SIG-M5 treated with dmso at 0.1 percent for 504 hours (cell line): ENCODE data around the gene PVALEF.
"Not testable (repeated sequence)": the region's sequence is repeated elsewhere in the genome, so short reads cannot be mapped to it uniquely, and the experiment has no call there.

Source experiments
- DNase-seq: peaks from one replicate; lab custom pipeline; 2025; ENCODE audit not compliant: unreplicated experiment; lab: John Stamatoyannopoulos, UW

The PVALEF gene

DNA sequence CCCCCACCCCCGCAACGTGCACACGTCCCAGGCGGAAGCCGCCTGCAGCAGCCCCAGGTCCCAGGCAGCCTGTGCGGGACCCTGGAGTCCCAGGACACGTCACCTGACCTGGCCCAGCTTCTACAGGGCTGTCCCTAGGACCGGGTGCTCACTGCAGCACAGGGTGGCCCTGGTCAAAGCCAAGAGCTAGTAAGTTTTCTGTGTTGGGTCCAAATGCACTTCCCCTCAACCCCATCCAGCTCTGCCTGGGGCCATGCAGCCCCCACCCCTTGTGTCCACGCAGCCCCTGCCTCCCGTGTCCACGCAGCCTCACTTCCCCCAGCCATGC is 22.1 kb upstream of the PVALEF start:
- no peak for DNase-seq

DNA sequence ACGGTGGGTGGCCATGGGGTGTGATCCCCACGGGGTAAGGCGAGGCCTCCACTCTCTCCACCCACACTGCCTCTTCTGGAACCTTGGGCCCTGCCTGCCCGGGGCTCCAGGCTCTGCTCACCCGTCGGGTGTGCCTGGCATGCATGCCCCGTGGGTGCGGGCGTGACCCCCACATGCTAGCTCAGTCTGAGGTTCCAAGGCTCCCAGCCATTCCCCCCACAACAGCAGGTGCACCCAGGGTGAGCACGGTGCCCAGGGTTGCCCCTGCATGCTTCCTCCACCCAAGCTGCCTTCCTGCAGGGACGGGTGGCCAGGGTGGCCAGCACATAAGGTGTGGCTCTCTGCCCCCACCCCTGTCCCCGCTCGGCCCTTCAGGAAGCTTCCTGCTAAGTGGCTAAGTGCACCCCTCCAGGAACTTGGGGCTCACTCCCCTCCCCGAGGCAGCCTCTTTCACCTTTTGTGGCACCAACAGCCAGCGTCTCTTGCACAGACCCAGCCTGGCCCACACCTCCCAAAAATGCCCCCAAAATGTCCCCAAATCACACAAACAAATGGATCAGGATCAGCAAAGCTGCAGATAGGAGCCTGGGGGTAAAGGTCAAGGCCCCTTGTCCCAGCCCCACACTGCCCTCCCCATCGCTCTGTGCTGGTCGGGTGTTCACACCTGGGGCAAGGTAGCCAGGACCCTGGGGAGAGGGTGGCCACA is 21.4 kb upstream of the PVALEF start:
- no peak for DNase-seq

GRCh38 chr17:81144423-81144781 is 20.9 kb upstream of the PVALEF start:
- no peak for DNase-seq

DNA sequence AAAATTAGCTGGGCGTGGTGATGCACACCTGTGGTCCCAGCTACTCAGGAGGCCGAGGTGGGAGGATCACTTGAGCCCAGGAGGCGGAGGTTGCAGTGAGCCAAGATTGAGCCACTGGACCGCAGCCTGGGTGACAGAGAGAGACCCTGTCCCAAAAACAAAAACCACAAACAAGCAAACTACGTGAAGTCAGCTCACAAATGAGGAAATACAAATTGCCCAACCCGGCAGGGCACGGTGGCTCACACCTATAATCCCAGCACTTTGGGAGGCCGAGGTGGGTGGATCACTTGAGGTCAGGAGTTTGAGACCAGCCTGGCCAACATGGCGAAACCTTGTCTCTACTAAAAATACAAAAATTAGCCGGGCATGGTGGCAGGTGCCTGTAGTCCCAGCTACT is 19.1 kb upstream of the PVALEF start:
- not testable (repeated sequence) for DNase-seq

- no peak for DNase-seq
Measured at GRCh38 chr17:81147701-81148100, 17.6 kb upstream of the PVALEF start.

- DNase-seq: no peak
Measured at GRCh38 chr17:81148571-81148970, 16.7 kb upstream of the PVALEF start.

- DNase-seq: no peak
Measured at GRCh38 chr17:81148986-81149533, 16.2 kb upstream of the PVALEF start.

DNA sequence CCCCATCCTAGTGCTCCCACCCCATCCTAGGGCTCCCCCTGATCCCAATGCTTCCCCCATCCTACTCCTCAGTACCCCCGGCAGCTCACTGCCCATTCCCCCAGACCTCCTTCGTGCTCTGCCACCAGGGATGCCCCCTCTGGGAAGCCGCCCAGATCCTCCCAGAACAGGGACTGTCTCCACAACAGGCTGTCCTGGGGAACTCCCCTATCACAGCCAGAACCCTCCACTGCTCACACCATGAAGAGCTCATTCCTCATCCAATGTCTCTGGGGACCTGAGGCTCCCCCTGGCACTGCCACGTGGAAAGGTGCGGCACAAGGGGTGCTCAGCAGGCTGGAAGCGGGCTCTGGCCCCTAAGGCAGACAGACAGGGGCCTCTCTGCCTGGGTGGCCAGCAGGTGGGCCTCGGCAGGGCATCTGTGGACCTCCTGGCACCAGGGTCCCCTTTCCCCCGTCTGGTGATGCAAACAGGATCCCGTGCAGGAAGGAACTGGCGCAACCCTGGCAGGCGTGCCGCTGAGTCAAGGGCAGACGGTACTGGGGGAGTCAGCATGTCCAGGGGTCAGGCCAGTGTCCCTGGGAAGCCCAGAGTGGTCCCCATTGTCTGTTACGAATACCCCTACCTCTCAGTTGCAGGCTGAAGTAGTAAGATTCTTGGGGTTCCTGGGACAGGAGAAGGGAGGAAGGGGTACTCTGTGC is 14.8 kb upstream of the PVALEF start:
- peak; percentile 23 for DNase-seq

GRCh38 chr17:81151278-81151677 is 14.0 kb upstream of the PVALEF start:
- DNase-seq: no peak

DNA sequence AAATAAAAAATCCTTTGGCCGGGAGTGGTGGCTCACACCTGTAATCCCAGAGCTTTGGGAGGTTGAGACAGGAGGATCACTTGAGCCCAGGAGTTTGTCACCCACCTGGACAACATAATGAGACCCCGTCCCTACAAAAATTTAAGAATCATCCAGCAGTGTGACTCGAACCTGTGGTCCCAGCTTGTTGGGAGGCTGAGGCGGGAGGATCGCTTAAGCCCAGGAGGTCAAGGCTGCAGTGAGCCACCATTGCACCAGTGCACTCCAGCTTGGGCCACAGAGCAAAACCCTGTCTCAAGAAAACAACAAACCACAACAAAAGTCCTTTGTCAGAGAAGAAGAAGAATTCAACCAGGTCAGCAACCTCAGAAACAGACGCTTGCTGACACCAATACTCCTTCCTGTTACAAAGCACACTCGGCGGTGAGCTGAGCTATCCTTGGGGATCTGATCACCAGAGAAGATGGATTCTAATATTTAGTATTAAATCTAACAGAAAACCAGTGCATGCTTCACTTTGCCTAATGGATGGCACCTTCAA is 12.9 kb upstream of the PVALEF start:
- no peak for DNase-seq

GRCh38 chr17:81153340-81153803 is 11.9 kb upstream of the PVALEF start:
- DNase-seq: no peak

DNA sequence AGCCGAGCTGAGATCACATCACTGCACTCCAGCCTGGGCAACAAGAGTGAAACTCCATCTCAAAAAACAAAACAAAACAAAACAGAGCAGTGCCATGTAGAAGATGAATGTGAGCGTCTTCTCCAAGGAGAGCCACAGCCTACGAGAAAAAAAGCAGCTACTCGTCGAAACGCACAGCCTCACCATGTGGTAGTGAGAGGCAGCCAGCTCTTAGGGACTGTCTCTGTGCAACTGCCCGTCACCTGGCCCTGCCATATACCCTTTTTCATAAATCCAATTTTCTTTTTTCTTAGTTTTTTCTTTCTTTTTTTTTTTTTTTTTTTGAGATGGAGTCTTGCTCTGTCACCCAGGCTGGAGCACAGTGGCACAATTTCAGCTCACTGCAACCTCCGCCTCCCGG is 11.3 kb upstream of the PVALEF start:
- DNase-seq: not testable (repeated sequence)

DNA sequence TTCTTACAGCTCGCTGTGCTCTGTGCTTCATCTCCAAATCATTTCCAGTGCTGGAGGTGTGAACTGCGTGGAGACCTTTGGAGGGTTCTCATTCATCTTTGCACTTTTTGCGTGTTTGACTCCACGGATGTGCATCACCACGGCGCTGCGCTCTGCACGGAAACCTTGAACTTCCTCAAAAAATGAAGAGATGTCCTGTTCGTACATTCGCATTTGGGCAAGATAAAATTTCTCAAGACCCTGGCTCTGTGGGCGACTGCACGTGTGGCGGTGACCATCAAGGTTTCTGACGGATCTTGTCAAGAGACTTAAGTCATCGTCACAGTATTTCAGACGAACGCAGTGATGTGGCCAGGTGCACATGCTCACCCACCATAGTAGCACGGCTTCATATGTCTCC is 10.3 kb upstream of the PVALEF start:
- no peak for DNase-seq

DNA sequence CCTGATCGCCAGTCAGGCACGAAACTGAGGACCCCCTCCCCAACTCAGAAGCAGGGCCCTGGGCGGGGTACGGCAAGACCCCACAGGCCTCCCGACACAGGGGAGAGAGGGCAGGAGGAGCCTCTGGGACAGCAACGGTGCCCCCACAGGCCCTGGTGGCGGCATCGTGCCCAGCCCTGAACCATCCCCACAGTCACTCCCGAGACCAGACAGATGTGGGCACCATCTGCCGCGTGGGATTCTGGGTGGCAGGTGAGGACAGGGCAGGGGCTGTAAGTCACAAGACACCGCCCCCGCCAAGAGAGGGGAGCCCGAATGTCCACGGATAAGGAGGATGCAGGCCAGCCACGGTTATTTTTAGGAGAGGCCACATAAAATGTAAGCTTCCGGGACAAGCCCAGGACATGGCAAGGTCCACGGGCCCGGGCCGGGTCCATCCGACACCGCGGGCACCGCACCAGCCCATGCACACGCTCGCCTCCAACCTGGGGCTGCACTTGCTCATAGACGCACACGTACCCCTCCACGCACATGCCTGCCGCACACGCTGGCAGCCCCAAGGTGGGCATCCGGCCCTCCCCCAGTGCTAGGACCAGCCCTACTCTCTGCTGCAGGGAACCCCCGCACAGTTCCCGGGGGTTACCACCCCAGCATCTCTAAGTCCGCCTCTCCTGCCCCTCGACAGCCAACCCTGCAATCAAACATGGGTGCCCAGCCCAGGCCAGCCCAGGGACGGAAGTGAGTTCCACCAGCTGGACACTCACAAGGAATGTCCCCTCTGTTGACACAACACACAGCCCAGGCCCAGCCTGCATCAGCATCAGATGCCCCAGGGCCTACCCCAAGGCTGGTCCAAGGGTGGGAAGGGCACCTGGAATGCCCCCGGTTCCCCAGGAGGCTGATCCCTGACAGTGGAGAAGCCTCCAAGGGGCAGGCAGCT is 8.2 kb upstream of the PVALEF start:
- DNase-seq: no peak

- DNase-seq: no peak
Measured at GRCh38 chr17:81157848-81158687, 7.2 kb upstream of the PVALEF start.

DNA sequence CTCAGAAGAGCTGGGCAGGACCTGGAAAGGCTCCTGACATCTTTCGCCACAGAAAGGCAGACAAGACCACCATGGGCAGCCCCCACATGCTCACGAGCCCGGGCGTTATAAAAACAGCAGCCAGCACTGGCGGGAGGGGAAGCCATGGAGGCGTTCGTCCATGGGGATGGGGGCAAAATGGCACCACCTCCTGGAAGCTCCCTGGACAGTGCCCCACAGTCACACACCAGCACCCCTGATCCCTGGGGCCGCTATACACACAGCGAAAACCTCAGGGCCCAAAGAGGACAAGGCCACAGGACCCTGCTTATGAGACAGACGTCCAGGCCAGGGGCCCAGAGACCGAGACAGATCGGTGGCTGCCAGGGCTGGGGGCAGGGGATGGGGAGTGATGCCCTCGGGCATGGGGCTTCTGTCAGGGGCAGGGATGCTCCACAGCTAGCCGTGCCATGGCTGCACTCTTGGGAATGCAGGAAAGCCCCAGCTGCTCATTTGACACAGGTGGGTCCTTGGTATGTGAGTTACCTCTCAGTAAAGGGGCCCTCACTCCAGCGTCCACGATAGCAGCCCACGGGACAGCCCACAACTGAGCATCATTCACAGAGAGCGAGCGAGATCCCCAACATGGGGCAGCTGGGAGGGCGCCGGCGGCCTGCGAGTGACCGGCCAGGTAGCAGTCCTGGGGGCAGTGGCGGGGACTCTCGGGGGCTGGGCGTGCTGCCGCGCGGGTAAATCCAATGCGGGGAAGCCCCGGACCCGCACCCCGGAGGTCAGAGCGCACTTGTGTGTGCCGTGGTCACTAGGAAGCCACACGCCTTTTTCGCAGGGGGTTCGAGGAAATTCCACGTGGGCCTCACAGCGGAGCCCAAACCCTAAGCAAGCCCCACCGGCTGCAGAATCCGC is 6.4 kb upstream of the PVALEF start:
- DNase-seq: no peak

- no peak for DNase-seq
Measured at GRCh38 chr17:81159611-81160265, 5.6 kb upstream of the PVALEF start.

DNA sequence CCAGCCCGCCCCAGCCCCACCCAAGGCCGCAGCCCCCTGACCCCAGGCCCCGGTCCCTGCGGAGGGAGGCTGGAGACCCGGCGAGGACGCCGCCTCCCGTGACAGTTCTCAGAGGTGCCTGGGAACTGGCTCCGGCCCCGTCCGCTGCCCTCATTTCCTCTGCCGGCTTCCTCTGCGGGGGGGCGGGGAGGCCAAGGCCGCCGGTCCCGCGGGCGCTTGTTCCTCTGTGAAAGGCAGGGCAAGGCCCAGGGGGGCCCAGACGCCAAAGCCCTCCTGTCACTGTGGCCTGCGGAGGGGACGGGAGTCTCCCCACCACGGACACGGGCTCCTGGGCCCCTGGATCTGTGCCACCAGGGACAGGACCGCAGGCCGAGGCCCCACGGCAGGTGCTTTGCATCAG is 5.0 kb upstream of the PVALEF start:
- no peak for DNase-seq
